ENCODE results near the gene ACKR2.

The ACKR2 gene

GRCh38 chr3:42830437-42831320, 21.4 kb downstream of the ACKR2 start:
- FAIRE-seq, result no peak

GRCh38 chr3:42831321-42831713, 22.1 kb downstream of the ACKR2 start:
- FAIRE-seq, result no peak

- FAIRE-seq, result no peak
Observed at GRCh38 chr3:42836150-42837123, 27.2 kb downstream of the ACKR2 start.

GRCh38 chr3:42838571-42838970, 29.3 kb downstream of the ACKR2 start:
- no peak for FAIRE-seq

- peak; percentile 86 for FAIRE-seq
Observed at GRCh38 chr3:42839616-42840015, 30.4 kb downstream of the ACKR2 start.

GRCh38 chr3:42841332-42841731, 32.1 kb downstream of the ACKR2 start:
- no peak for FAIRE-seq

- no peak for FAIRE-seq
Observed at GRCh38 chr3:42843713-42844411, 34.6 kb downstream of the ACKR2 start.

GRCh38 chr3:42844412-42844713, 35.1 kb downstream of the ACKR2 start:
- FAIRE-seq, result no peak

GRCh38 chr3:42844815-42845214, 35.6 kb downstream of the ACKR2 start:
- FAIRE-seq, result no peak

GRCh38 chr3:42846685-42847522, 37.7 kb downstream of the ACKR2 start:
- FAIRE-seq, result no peak

GRCh38 chr3:42847731-42848130, 38.5 kb downstream of the ACKR2 start:
- no peak for FAIRE-seq

GRCh38 chr3:42849017-42849416, 39.8 kb downstream of the ACKR2 start:
- FAIRE-seq, result no peak

- FAIRE-seq, result no peak
Observed at GRCh38 chr3:42850263-42850662, 41.0 kb downstream of the ACKR2 start.

- FAIRE-seq, result no peak
Observed at GRCh38 chr3:42851228-42851834, 42.1 kb downstream of the ACKR2 start.

- FAIRE-seq, result no peak
Observed at GRCh38 chr3:42852441-42852840, 43.2 kb downstream of the ACKR2 start.

GRCh38 chr3:42853056-42853455, 43.8 kb downstream of the ACKR2 start:
- no peak for FAIRE-seq

- no peak for FAIRE-seq
Observed at GRCh38 chr3:42853739-42854302, 44.6 kb downstream of the ACKR2 start.

- no peak for FAIRE-seq
Observed at GRCh38 chr3:42855219-42855546, 45.9 kb downstream of the ACKR2 start.

- FAIRE-seq, result no peak
Observed at GRCh38 chr3:42855547-42856380, 46.5 kb downstream of the ACKR2 start.

- FAIRE-seq, result no peak
Observed at GRCh38 chr3:42856544-42856943, 47.3 kb downstream of the ACKR2 start.

Measured in A204.1 (cell line).